GM18868 (cell line): Measurements from ENCODE around the gene SERPING1.
"Not testable (repeated sequence)": the region's sequence is repeated elsewhere in the genome, so short reads cannot be mapped to it uniquely, and the experiment has no call there.

Source experiments
- ATAC-seq: cut with Tn5 transposase; IDR thresholded peaks from one replicate; pipeline ENCODE4 v1.9.1; 2021; ENCODE audit warnings: mild to moderate bottlenecking, moderate library complexity; ENCODE audit not compliant: unreplicated experiment

SERPING1 gene

DNA sequence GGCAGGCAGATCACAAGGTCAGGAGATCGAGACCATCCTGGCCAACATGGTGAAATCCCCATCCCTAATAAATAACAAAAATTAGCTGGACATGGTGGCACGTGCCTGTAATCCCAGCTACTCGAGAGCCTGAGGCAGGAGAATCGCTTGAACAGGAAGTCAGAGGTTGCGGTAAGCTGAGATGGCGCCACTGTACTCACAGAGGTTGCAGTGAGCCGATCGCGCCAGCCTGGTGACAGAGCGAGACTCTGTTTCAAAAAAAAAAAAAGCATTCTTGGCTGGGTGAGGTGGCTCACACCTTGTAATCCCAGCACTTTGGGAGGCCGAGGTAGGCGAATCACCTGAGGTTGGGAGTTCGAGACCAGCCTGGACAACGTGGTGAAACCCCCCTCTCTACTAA lies 54.7 kb downstream of the SERPING1 start:
- ATAC-seq, result not testable (repeated sequence)

DNA sequence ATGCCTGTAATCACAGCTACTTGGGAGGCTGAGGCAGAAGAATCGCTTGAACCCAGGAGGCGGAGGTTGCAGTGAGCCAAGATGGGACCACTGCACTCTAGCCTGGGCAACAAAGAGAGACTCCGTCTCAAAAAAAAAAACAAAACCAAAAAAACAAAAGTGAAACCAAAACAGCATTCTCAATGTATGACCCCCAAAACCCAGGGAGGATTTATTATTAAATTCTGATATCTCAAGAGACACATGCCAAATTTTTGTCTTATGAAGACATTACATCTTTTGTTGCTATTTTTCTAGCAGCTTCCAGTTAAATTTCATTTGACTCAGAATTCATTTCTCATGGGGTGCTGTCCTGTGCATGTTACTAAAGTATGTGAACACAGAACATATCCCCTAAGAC lies 55.2 kb downstream of the SERPING1 start:
- ATAC-seq, result no peak

DNA sequence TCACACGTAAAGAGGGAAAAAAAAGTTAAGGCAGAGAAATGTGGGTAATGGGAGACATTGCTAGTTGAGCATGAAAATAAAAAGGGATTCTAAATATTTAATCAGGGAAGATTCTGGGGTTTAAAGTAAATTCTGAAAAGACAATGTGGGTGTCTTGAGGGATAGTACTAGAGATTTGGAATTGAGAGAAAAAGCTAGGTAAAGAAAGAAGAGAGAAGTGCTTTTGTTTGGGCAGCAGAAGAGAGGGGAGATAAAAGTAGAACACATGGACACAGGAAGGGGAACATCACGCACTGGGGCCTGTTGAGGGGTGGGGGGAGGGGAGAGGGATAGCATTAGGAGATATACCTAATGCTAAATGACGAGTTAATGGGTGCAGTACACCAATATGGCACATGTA lies 55.7 kb downstream of the SERPING1 start:
- ATAC-seq, result no peak

DNA sequence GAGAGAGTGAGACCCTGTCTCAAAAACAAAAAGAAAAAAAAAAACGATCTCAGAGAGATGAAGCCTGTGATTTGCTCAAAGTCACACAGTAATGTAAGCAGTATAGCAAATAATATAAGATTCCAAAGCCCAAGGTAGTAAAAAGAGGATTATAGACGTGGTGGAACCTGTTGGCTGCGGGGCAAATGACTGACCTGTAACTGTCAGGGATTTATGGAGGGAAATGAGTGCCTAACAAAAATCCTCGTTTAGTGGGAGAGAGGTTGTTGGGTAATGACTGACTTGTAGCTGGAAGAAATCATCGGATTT lies 59.4 kb downstream of the SERPING1 start:
- ATAC-seq, result no peak

DNA sequence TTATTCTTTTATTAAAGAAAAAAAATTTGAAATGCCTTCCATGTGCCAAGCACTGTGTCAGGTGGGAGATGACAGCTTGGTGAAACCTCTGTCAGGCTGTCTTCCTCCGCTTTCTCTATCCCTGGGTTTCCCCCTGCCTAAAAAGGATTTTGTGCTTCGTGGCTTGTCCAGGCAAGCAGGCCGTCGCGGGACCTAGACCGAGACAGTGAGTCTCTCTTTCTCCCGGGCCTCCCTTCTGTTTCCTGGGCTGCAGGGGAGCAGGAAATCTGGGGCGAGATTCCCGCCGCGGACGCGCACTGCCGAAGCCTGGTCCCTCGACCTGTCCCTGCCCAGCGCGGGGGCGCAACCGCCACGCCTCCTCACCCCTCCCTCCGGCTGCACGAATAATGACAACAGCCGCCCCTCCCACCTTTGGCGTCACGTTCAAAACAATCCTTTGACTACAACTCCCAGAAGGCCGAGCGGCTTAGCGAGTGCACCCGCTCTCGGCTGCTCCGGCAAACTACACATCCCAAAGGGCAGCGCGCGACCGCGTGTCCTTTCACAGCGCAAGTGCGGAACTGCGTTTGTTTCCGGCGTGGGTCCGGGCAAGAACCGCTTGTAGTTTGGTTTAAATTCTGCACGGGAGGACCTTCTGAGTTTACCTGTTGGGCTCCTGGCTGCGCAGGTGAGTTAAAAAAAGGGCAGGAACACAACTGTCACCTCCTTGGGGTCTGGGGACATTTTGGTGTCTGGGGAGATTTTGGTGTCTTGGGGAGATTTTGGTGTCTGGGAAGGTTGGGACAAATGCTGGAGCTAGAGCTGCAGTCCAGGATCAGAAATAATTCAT lies 59.9 kb downstream of the SERPING1 start, which contains the start of gene CLP1:
TSS of gene CLP1 (plus strand) at position 569 of the 829 bp plus-strand sequence. CDS start 1,715 bp downstream, outside the sequence.
- ATAC-seq, result peak; percentile 99

DNA sequence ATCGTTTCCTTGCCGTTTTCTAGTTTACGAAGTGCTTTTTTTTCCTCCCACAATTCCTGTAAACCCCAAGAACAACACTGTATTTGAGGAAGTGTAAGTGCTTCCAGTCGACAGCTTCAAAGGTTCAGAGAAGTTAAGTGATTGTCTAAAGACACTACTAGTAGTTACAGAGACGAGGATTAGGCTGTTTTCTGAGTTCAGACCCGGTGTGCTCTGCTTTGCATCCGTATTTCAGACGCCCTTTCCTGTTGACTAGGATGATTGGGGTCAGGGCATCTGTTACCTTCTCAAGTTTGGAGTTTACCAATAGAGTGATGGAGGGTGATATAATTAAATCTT lies 60.5 kb downstream of the SERPING1 start:
- ATAC-seq, result no peak

DNA sequence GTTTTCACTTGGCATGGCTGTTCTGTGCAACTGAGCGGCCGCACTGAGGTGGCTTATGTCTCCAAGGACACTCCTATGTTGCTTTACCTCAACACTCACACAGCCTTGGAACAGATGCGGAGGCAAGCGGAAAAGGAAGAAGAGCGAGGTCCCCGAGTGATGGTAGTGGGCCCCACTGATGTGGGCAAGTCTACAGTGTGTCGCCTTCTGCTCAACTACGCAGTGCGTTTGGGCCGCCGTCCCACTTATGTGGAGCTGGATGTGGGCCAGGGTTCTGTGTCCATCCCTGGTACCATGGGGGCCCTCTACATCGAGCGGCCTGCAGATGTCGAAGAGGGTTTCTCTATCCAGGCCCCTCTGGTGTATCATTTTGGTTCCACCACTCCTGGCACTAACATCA lies 62.2 kb downstream of the SERPING1 start:
- no peak for ATAC-seq

DNA sequence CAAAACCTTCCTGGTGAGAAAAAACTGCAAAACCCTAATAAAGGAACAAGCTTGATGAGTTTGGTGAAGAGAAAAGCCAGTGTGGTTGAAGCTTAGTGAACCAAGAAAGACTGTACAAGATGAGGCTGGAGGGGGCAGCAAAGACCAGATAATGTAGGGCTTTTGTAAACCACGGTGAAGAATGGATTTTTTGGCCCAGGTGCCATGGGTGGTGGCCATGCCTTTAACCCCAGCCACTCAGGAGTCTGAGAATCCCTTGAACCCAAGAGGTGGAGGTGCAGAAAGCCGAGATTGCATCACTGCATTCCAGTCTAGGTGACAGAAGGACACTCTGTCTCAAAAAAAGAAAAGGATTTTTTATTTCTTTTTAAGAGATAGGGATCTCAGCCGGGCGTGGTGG lies 65.4 kb downstream of the SERPING1 start:
- no peak for ATAC-seq

DNA sequence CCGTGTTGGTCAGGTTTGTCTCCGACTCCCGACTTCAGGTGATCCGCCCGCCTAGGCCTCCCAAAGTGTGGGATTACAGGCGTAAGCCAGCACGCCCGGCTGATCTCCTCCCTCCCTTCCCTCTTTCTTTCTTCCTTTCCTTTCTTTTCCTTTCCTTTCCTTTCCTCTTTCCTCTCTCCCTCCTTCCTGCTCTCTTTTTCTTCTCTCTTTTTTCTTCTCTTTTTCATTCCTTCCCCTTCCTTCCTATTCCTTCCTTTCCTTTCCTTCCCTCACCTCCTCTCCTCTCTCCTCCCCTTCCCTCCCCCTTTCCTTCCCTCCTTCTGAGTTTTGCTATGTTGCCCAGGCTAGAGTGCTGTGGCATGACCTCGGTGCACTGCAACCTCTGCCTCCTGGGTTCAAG lies 66.5 kb downstream of the SERPING1 start:
- ATAC-seq, result no peak
